ENCODE data around the gene TP53BP2. TPM values are rescaled to one million over a fixed set of nuclear protein-coding genes. Genes with fewer than 3 reads are reported as not detected.
"Not testable (repeated sequence)": the region's sequence is repeated elsewhere in the genome, so short reads cannot be mapped to it uniquely, and the experiment has no call there.

The TP53BP2 gene
- total RNA-seq, 1 donor from 2014 or later, result 34.4 TPM

- H3K4me3 ChIP-seq (ENCODE audit: low read length in 3 of 3), result no peak overlapping the region
- H3K27me3 ChIP-seq (ENCODE audit: control insufficient read depth in 3 of 3, insufficient read depth in 3 of 3, low read length in 3 of 3), result no peaks in the 10 kb centered on the region
- peaks cover 9 to 18% (median 11%) of the 10 kb centered on the region in 3 donors for H3K4me1 ChIP-seq (ENCODE audit: control insufficient read depth in 3 of 3, insufficient read depth in 3 of 3, low read length in 3 of 3)
- H3K36me3 ChIP-seq (ENCODE audit: control insufficient read depth in 3 of 3, insufficient read depth in 3 of 3, low read length in 3 of 3), result peaks cover 7 to 25% (median 16%) of the 10 kb centered on the region in 3 donors
- H3K9me3 ChIP-seq (ENCODE audit: control insufficient read depth in 3 of 3, low read length in 3 of 3), result no peaks in the 10 kb centered on the region
- no peak overlapping the region for H3K9ac ChIP-seq (ENCODE audit: low read depth in 1 of 3, low read length in 3 of 3)
- no peak overlapping the region for H3K27ac ChIP-seq (ENCODE audit: low read depth, low read length)
Measured at GRCh38 chr1:223810586-223810985, 35.2 kb downstream of the TP53BP2 start.

- H3K9ac ChIP-seq (ENCODE audit: low read depth in 1 of 3, low read length in 3 of 3); H3K27me3 ChIP-seq (ENCODE audit: control insufficient read depth in 3 of 3, insufficient read depth in 3 of 3, low read length in 3 of 3); H3K9me3 ChIP-seq (ENCODE audit: control insufficient read depth in 3 of 3, low read length in 3 of 3); H3K4me3 ChIP-seq (ENCODE audit: low read length in 3 of 3); H3K27ac ChIP-seq (ENCODE audit: low read depth, low read length): not testable (repeated sequence)
- Histone ChIP-seq H3K4me1 (ENCODE audit: control insufficient read depth in 3 of 3, insufficient read depth in 3 of 3, low read length in 3 of 3) (peaks cover 4 to 11% (median 6%) of the 10 kb centered on the region in 3 donors), H3K36me3 (ENCODE audit: control insufficient read depth in 3 of 3, insufficient read depth in 3 of 3, low read length in 3 of 3) (peaks cover 7 to 29% (median 17%) of the 10 kb centered on the region in 3 donors)
Measured at GRCh38 chr1:223809905-223810304, 35.8 kb downstream of the TP53BP2 start.

GRCh38 chr1:223803211-223803610 is 42.5 kb downstream of the TP53BP2 start:
- Histone ChIP-seq H3K9ac (ENCODE audit: low read depth in 1 of 3, low read length in 3 of 3) (no peak overlapping the region), H3K27me3 (ENCODE audit: control insufficient read depth in 3 of 3, insufficient read depth in 3 of 3, low read length in 3 of 3) (no peaks in the 10 kb centered on the region), H3K9me3 (ENCODE audit: control insufficient read depth in 3 of 3, low read length in 3 of 3) (no peaks in the 10 kb centered on the region), H3K36me3 (ENCODE audit: control insufficient read depth in 3 of 3, insufficient read depth in 3 of 3, low read length in 3 of 3) (peaks cover 22 to 50% (median 48%) of the 10 kb centered on the region in 3 donors), H3K27ac (ENCODE audit: low read depth, low read length) (no peak overlapping the region), H3K4me1 (ENCODE audit: control insufficient read depth in 3 of 3, insufficient read depth in 3 of 3, low read length in 3 of 3) (no peaks in the 10 kb centered on the region), H3K4me3 (ENCODE audit: low read length in 3 of 3) (no peak overlapping the region)

- no peaks in the 10 kb centered on the region for H3K9me3 ChIP-seq (ENCODE audit: control insufficient read depth in 3 of 3, low read length in 3 of 3)
- H3K4me3 ChIP-seq (ENCODE audit: low read length in 3 of 3), result no peak overlapping the region
- H3K36me3 ChIP-seq (ENCODE audit: control insufficient read depth in 3 of 3, insufficient read depth in 3 of 3, low read length in 3 of 3), result peaks cover 22 to 56% (median 54%) of the 10 kb centered on the region in 3 donors
- no peak overlapping the region for H3K9ac ChIP-seq (ENCODE audit: low read depth in 1 of 3, low read length in 3 of 3)
- H3K27me3 ChIP-seq (ENCODE audit: control insufficient read depth in 3 of 3, insufficient read depth in 3 of 3, low read length in 3 of 3), result no peaks in the 10 kb centered on the region
- H3K27ac ChIP-seq (ENCODE audit: low read depth, low read length), result no peak overlapping the region
- H3K4me1 ChIP-seq (ENCODE audit: control insufficient read depth in 3 of 3, insufficient read depth in 3 of 3, low read length in 3 of 3), result no peaks in the 10 kb centered on the region
Measured at GRCh38 chr1:223802602-223803001, 43.1 kb downstream of the TP53BP2 start.

GRCh38 chr1:223802032-223802431 is 43.7 kb downstream of the TP53BP2 start:
- Histone ChIP-seq H3K4me1 (ENCODE audit: control insufficient read depth in 3 of 3, insufficient read depth in 3 of 3, low read length in 3 of 3) (no peaks in the 10 kb centered on the region), H3K27ac (ENCODE audit: low read depth, low read length) (no peak overlapping the region), H3K27me3 (ENCODE audit: control insufficient read depth in 3 of 3, insufficient read depth in 3 of 3, low read length in 3 of 3) (no peaks in the 10 kb centered on the region), H3K4me3 (ENCODE audit: low read length in 3 of 3) (no peak overlapping the region), H3K36me3 (ENCODE audit: control insufficient read depth in 3 of 3, insufficient read depth in 3 of 3, low read length in 3 of 3) (peaks cover 22 to 57% (median 55%) of the 10 kb centered on the region in 3 donors), H3K9ac (ENCODE audit: low read depth in 1 of 3, low read length in 3 of 3) (no peak overlapping the region), H3K9me3 (ENCODE audit: control insufficient read depth in 3 of 3, low read length in 3 of 3) (no peaks in the 10 kb centered on the region)

GRCh38 chr1:223796210-223796609 is 49.5 kb downstream of the TP53BP2 start:
- Histone ChIP-seq H3K27ac (ENCODE audit: low read depth, low read length) (no peak overlapping the region), H3K4me1 (ENCODE audit: control insufficient read depth in 3 of 3, insufficient read depth in 3 of 3, low read length in 3 of 3) (no peaks in the 10 kb centered on the region), H3K9ac (ENCODE audit: low read depth in 1 of 3, low read length in 3 of 3) (no peak overlapping the region), H3K4me3 (ENCODE audit: low read length in 3 of 3) (no peak overlapping the region), H3K36me3 (ENCODE audit: control insufficient read depth in 3 of 3, insufficient read depth in 3 of 3, low read length in 3 of 3) (peaks cover 15 to 54% (median 42%) of the 10 kb centered on the region in 3 donors), H3K27me3 (ENCODE audit: control insufficient read depth in 3 of 3, insufficient read depth in 3 of 3, low read length in 3 of 3) (no peaks in the 10 kb centered on the region), H3K9me3 (ENCODE audit: control insufficient read depth in 3 of 3, low read length in 3 of 3) (no peaks in the 10 kb centered on the region)

- Histone ChIP-seq H3K9ac (ENCODE audit: low read depth in 1 of 3, low read length in 3 of 3) (no peak overlapping the region), H3K36me3 (ENCODE audit: control insufficient read depth in 3 of 3, insufficient read depth in 3 of 3, low read length in 3 of 3) (peaks cover 13 to 39% (median 27%) of the 10 kb centered on the region in 3 donors), H3K27me3 (ENCODE audit: control insufficient read depth in 3 of 3, insufficient read depth in 3 of 3, low read length in 3 of 3) (no peaks in the 10 kb centered on the region), H3K4me3 (ENCODE audit: low read length in 3 of 3) (no peak overlapping the region), H3K9me3 (ENCODE audit: control insufficient read depth in 3 of 3, low read length in 3 of 3) (no peaks in the 10 kb centered on the region), H3K4me1 (ENCODE audit: control insufficient read depth in 3 of 3, insufficient read depth in 3 of 3, low read length in 3 of 3) (no peaks in the 10 kb centered on the region), H3K27ac (ENCODE audit: low read depth, low read length) (no peak overlapping the region)
Measured at GRCh38 chr1:223794136-223794880, 51.4 kb downstream of the TP53BP2 start.

- Histone ChIP-seq H3K36me3 (ENCODE audit: control insufficient read depth in 3 of 3, insufficient read depth in 3 of 3, low read length in 3 of 3) (peaks cover 10 to 39% (median 27%) of the 10 kb centered on the region in 3 donors), H3K4me1 (ENCODE audit: control insufficient read depth in 3 of 3, insufficient read depth in 3 of 3, low read length in 3 of 3) (no peaks in the 10 kb centered on the region), H3K9ac (ENCODE audit: low read depth in 1 of 3, low read length in 3 of 3) (no peak overlapping the region), H3K9me3 (ENCODE audit: control insufficient read depth in 3 of 3, low read length in 3 of 3) (no peaks in the 10 kb centered on the region), H3K4me3 (ENCODE audit: low read length in 3 of 3) (no peak overlapping the region), H3K27ac (ENCODE audit: low read depth, low read length) (no peak overlapping the region), H3K27me3 (ENCODE audit: control insufficient read depth in 3 of 3, insufficient read depth in 3 of 3, low read length in 3 of 3) (no peaks in the 10 kb centered on the region)
Measured at GRCh38 chr1:223793716-223794115, 52.0 kb downstream of the TP53BP2 start.

GRCh38 chr1:223792046-223792445 is 53.7 kb downstream of the TP53BP2 start:
- H3K27ac ChIP-seq (ENCODE audit: low read depth, low read length), result no peak overlapping the region
- H3K9ac ChIP-seq (ENCODE audit: low read depth in 1 of 3, low read length in 3 of 3), result no peak overlapping the region
- H3K36me3 ChIP-seq (ENCODE audit: control insufficient read depth in 3 of 3, insufficient read depth in 3 of 3, low read length in 3 of 3), result peaks cover 10 to 31% (median 17%) of the 10 kb centered on the region in 3 donors
- no peaks in the 10 kb centered on the region for H3K27me3 ChIP-seq (ENCODE audit: control insufficient read depth in 3 of 3, insufficient read depth in 3 of 3, low read length in 3 of 3)
- no peaks in the 10 kb centered on the region for H3K9me3 ChIP-seq (ENCODE audit: control insufficient read depth in 3 of 3, low read length in 3 of 3)
- H3K4me1 ChIP-seq (ENCODE audit: control insufficient read depth in 3 of 3, insufficient read depth in 3 of 3, low read length in 3 of 3), result no peaks in the 10 kb centered on the region
- H3K4me3 ChIP-seq (ENCODE audit: low read length in 3 of 3), result no peak overlapping the region

GRCh38 chr1:223788746-223789415 is 56.9 kb downstream of the TP53BP2 start:
- no peak overlapping the region for H3K4me3 ChIP-seq (ENCODE audit: low read length in 3 of 3)
- H3K9ac ChIP-seq (ENCODE audit: low read depth in 1 of 3, low read length in 3 of 3), result no peak overlapping the region
- peaks cover 2 to 16% (median 13%) of the 10 kb centered on the region in 3 donors for H3K36me3 ChIP-seq (ENCODE audit: control insufficient read depth in 3 of 3, insufficient read depth in 3 of 3, low read length in 3 of 3)
- no peak overlapping the region for H3K27ac ChIP-seq (ENCODE audit: low read depth, low read length)
- H3K4me1 ChIP-seq (ENCODE audit: control insufficient read depth in 3 of 3, insufficient read depth in 3 of 3, low read length in 3 of 3), result no peaks in the 10 kb centered on the region
- H3K27me3 ChIP-seq (ENCODE audit: control insufficient read depth in 3 of 3, insufficient read depth in 3 of 3, low read length in 3 of 3), result no peaks in the 10 kb centered on the region
- H3K9me3 ChIP-seq (ENCODE audit: control insufficient read depth in 3 of 3, low read length in 3 of 3), result no peaks in the 10 kb centered on the region
